HL-60 (cell line): Measurements from ENCODE around the gene MAP4K2.

Source experiments
- DNase-seq, 2 experiments: peaks; one replicate each; pipeline ENCODE4 v3.0.0-alpha.2; 2010 to 2020; ENCODE audit warnings: low read depth in 1 of 2, low spot score in 1 of 2
- H3K27ac ChIP-seq: fragments of 250-450 bp; sonication (Bioruptor Pico); replicated peaks from 2 replicates; pipeline ENCODE4 v1.5.1; 2020; ENCODE audit warnings: mild to moderate bottlenecking, moderate library complexity
- H3K27me3 ChIP-seq: fragments of 250-450 bp; sonication (Bioruptor Pico); 2 replicates; pipeline ENCODE4 v1.5.1; 2021; ENCODE audit warnings: mild to moderate bottlenecking, moderate library complexity; ENCODE audit not compliant: insufficient read depth, poor library complexity, severe bottlenecking
- H3K4me3 ChIP-seq: replicated peaks from 2 replicates; pipeline ENCODE4 v1.5.1; 2011; ENCODE audit warnings: mild to moderate bottlenecking, control low read depth, low read length; ENCODE audit not compliant: insufficient read depth
- CTCF ChIP-seq: IDR thresholded peaks from one replicate; pipeline ENCODE4 v1.5.1; 2011; ENCODE audit warnings: low read length, control low read depth, inconsistent platforms; ENCODE audit not compliant: insufficient read depth
- GABPA ChIP-seq: IDR thresholded peaks from 2 replicates; pipeline ENCODE4 v1.6.1; 2012; ENCODE audit warnings: low read depth
- POLR2AphosphoS5 ChIP-seq: IDR thresholded peaks from 2 replicates; pipeline ENCODE4 v1.6.1; 2012; ENCODE audit warnings: low read depth
- SPI1 ChIP-seq: IDR thresholded peaks from 2 replicates; pipeline ENCODE4 v1.6.1; 2012; ENCODE audit warnings: low read depth, mild to moderate bottlenecking, borderline replicate concordance
- TF ChIP-seq, protein P1 (sequence below): IDR thresholded peaks from 2 replicates; pipeline ENCODE4 v1.6.1; 2012; ENCODE audit warnings: low read depth; ENCODE audit not compliant: insufficient replicate concordance

MAP4K2 gene

DNA sequence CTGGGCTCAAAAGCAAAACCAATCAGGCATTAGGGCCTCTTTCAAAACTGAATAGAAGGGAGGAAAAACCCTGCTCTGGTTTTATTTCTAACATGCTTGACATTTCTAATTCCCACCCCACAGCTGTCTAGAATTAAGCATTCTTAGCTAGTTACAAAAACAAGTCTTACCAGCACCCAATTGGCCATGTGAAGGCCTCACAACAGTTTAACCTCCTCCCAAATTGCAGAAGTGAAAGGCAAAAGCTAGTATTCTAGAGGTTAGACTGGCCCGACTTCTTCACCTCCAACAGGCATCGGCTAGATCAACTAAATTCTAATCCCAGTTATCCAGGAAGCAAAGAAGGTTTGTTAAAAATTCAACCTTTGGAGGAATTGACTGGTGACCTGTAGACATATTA lies 31.2 kb downstream of the MAP4K2 start:
- no peaks in the 10 kb centered on the region for H3K27me3 ChIP-seq
- peak overlapping the region; percentile 46 for H3K27ac ChIP-seq
- TF ChIP-seq POLR2AphosphoS5 (no peak), SPI1 (peak; percentile 50; the same call in 1 of the 2 replicates)
- no peak overlapping the region for H3K4me3 ChIP-seq
- DNase-seq, result no peak

GRCh38 chr11:64770120-64770519 lies 32.9 kb downstream of the MAP4K2 start:
- no peak for DNase-seq
- H3K4me3 ChIP-seq, result no peak overlapping the region
- TF ChIP-seq CTCF, result no peak
- no peak for TF ChIP-seq SPI1
- no peak; the same call in 1 of the 2 replicates for TF ChIP-seq POLR2AphosphoS5
- TF ChIP-seq GABPA, result no peak
- TF ChIP-seq, protein P1, sequence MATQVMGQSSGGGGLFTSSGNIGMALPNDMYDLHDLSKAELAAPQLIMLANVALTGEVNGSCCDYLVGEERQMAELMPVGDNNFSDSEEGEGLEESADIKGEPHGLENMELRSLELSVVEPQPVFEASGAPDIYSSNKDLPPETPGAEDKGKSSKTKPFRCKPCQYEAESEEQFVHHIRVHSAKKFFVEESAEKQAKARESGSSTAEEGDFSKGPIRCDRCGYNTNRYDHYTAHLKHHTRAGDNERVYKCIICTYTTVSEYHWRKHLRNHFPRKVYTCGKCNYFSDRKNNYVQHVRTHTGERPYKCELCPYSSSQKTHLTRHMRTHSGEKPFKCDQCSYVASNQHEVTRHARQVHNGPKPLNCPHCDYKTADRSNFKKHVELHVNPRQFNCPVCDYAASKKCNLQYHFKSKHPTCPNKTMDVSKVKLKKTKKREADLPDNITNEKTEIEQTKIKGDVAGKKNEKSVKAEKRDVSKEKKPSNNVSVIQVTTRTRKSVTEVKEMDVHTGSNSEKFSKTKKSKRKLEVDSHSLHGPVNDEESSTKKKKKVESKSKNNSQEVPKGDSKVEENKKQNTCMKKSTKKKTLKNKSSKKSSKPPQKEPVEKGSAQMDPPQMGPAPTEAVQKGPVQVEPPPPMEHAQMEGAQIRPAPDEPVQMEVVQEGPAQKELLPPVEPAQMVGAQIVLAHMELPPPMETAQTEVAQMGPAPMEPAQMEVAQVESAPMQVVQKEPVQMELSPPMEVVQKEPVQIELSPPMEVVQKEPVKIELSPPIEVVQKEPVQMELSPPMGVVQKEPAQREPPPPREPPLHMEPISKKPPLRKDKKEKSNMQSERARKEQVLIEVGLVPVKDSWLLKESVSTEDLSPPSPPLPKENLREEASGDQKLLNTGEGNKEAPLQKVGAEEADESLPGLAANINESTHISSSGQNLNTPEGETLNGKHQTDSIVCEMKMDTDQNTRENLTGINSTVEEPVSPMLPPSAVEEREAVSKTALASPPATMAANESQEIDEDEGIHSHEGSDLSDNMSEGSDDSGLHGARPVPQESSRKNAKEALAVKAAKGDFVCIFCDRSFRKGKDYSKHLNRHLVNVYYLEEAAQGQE, result no peak
- no peak overlapping the region for H3K27ac ChIP-seq
- H3K27me3 ChIP-seq, result no peaks in the 10 kb centered on the region

GRCh38 chr11:64769283-64769682 lies 33.7 kb downstream of the MAP4K2 start:
- H3K27ac ChIP-seq, result no peak overlapping the region
- TF ChIP-seq GABPA, result no peak
- no peak for TF ChIP-seq SPI1
- TF ChIP-seq POLR2AphosphoS5, result peak; percentile 52; the same call in 1 of the 2 replicates

DNA sequence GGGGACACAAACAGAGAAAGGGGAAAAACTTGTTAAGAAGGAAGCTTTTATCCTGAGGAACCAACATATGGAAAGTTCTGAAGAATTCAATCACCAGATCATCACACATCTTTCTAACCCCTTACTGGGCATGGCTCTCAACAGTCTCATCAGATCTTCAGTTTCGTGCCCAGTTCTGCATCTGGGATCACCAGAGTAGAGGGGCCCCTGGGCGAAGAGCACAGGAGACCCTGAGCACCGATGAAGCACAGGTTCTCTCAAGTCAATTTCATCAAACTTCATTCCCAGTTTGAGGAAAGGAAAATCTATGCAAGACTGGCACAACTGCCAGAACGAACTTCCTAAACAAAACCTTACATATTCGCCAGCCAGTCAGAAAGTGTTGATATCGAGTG lies 34.7 kb downstream of the MAP4K2 start:
- TF ChIP-seq, protein P1, result no peak
- no peak for TF ChIP-seq POLR2AphosphoS5
- no peaks in the 10 kb centered on the region for H3K27me3 ChIP-seq
- no peak overlapping the region for H3K27ac ChIP-seq
- no peak for DNase-seq
- H3K4me3 ChIP-seq, result no peak overlapping the region

More at GRCh38 chr11:64769283-64769682, 33.7 kb downstream of the MAP4K2 start:
- Histone ChIP-seq H3K27me3 (no peaks in the 10 kb centered on the region), H3K4me3 (no peak overlapping the region)
- DNase-seq, result no peak

DNA sequence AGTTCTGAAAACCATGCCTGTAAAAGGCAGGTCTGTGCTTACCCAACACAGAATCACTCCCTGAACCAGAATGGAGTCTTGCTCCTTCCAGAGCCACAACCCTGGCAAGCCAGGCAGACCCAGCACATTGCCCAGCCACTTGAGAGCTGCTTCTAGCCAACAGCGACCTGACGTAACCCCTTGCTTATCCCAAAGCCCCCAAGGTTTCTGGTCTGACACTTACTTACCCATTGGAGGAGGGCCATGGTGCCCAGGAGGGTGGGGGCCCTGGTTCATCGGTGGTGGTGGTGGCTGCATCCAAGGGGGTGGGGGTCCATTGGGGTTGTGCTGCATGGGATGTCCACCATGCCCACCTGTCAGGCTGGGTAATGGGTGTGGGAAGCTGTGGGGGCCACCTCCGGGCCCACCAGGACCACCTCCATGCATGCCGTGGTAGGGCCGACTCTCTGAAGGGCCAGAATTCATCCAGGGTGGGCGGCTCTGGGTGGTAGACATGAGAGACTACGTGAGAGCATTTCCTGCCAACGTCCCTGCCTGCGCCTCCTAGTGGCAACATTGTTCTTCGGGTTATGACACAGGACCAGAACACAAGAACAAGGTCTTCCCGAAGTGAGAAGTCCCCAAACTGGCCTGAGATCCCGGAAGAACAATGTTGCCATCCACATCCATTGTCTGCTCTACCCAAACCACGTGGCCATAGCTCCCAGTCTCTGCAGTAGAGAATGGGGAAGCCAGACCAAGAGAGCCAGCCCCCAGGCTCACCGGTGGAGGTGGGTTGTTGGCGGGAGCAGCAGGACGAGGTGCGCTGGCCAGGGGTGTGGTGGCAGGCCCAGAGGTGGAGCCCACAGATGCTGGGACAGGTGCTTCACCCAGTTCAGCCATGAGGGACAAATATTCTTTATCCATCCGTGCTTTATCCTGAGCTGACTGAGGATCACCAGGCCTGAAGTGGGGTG lies 35.4 kb downstream of the MAP4K2 start:
- TF ChIP-seq CTCF (peak; percentile 70), GABPA (no peak), POLR2AphosphoS5 (peak; percentile 28)
- Histone ChIP-seq H3K27ac (no peak overlapping the region; the same call in 1 of the 2 replicates), H3K4me3 (no peak overlapping the region), H3K27me3 (no peaks in the 10 kb centered on the region)
- DNase-seq, result peak in 1 of 2 experiments; percentile 87
